Dermis blood vessel endothelial cell (primary cell): ENCODE data around the gene DMRTB1. TPM values are rescaled to one million over a fixed set of nuclear protein-coding genes. Genes with fewer than 3 reads are reported as not detected.
"Not testable (repeated sequence)": the region's sequence is repeated elsewhere in the genome, so short reads cannot be mapped to it uniquely, and the experiment has no call there.

Experiments used
- DNase-seq: peaks from one replicate; pipeline ENCODE4 v3.0.0; 2010
- total RNA-seq: library from RNA; depleted of rRNA; stranded (reverse); fragments of >200 nt; gene quantifications from 2 replicates; pipeline ENCODE4 v1.2.3, GENCODE V29; 2014

DMRTB1 gene
- not detected in 2 replicates for total RNA-seq

- DNase-seq: no peak
Observed at GRCh38 chr1:53459321-53460175, at the start of gene DMRTB1. Gene DMRTB1, plus strand, starts transcription at chr1:53459399. Its CDS starts 55 bp downstream, at chr1:53459454.

GRCh38 chr1:53409695-53410094, 49.5 kb upstream of the DMRTB1 start:
- DNase-seq: no peak

GRCh38 chr1:53410100-53410541, 49.1 kb upstream of the DMRTB1 start:
- DNase-seq: no peak

GRCh38 chr1:53410701-53411100, 48.5 kb upstream of the DMRTB1 start:
- DNase-seq: no peak

- DNase-seq: no peak
Observed at GRCh38 chr1:53411541-53412152, 47.6 kb upstream of the DMRTB1 start.

GRCh38 chr1:53412285-53413174, 46.7 kb upstream of the DMRTB1 start:
- DNase-seq: no peak

- peak; percentile 5 for DNase-seq
Observed at GRCh38 chr1:53413175-53414001, 45.8 kb upstream of the DMRTB1 start.

GRCh38 chr1:53414632-53415031, 44.6 kb upstream of the DMRTB1 start:
- DNase-seq: no peak

GRCh38 chr1:53415432-53415831, 43.8 kb upstream of the DMRTB1 start:
- no peak for DNase-seq

GRCh38 chr1:53416269-53416813, 42.9 kb upstream of the DMRTB1 start:
- DNase-seq: no peak

- no peak for DNase-seq
Observed at GRCh38 chr1:53417074-53417511, 42.1 kb upstream of the DMRTB1 start.

- no peak for DNase-seq
Observed at GRCh38 chr1:53419034-53419433, 40.2 kb upstream of the DMRTB1 start.

GRCh38 chr1:53420341-53420740, 38.9 kb upstream of the DMRTB1 start:
- DNase-seq: no peak

- no peak for DNase-seq
Observed at GRCh38 chr1:53421208-53421607, 38.0 kb upstream of the DMRTB1 start.

GRCh38 chr1:53430261-53430660, 28.9 kb upstream of the DMRTB1 start:
- DNase-seq: peak; percentile 13

- no peak for DNase-seq
Observed at GRCh38 chr1:53430779-53431178, 28.4 kb upstream of the DMRTB1 start.

GRCh38 chr1:53431244-53431643, 28.0 kb upstream of the DMRTB1 start:
- DNase-seq: no peak

GRCh38 chr1:53431805-53432565, 27.2 kb upstream of the DMRTB1 start:
- DNase-seq: no peak

- DNase-seq: no peak
Observed at GRCh38 chr1:53432611-53433010, 26.6 kb upstream of the DMRTB1 start.

- not testable (repeated sequence) for DNase-seq
Observed at GRCh38 chr1:53434405-53435007, 24.7 kb upstream of the DMRTB1 start.
